HG03196 (cell line): ENCODE results near the gene CBX8.
"Not testable (repeated sequence)": the region's sequence is repeated elsewhere in the genome, so short reads cannot be mapped to it uniquely, and the experiment has no call there.

Source experiments
- ATAC-seq: cut with Tn5 transposase; IDR thresholded peaks from one replicate; pipeline ENCODE4 v1.9.1; 2021; ENCODE audit not compliant: unreplicated experiment

CBX8 gene

DNA sequence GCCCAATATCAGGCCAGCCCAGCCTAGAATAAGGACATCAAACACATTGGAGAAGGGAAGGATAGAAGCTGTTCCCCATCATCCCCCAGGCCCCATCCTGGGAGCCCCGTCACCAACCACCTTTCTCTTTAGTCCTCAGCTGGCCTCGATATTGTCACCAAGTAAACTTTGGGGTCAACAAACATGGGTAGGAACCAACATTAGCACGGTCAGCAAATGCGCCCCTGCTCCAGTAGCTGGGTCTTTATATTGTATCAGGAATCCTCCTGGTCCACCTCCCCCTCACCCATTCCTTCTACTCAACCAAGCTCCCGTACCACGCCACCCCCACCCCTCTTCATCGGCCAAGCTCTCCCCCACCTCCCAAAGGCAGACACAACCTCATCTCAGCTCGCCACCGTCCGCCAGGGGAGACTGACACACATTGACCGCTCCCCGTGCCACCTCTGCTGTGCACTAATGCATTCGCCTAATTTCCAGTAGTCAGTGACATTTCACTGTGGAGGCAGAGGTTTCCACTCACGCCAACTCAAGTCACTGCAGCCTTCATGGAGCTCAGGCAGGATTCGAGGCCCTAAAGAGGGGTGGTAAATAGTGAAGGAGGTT is 39.6 kb downstream of the CBX8 start:
- ATAC-seq = no peak

DNA sequence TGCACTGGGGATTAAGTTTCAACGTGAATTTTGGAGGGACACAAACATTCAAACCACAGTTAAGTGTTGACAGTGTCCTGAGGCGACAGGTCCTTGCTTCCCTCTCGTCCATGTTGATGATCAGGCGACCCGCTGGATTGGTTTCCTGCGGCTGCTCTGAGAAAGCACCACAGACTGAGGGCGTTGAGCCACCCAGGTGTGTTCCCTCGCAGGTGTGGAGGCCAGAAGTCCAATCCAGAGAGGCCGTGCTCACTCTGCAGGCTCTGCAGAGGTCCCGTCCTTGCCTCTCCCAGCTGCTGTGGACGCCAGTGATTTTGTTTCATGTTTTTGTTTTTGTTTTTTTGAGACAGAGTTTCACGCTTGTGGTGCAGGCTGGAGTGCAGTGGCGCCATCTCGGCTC is 41.3 kb downstream of the CBX8 start:
- ATAC-seq = no peak

DNA sequence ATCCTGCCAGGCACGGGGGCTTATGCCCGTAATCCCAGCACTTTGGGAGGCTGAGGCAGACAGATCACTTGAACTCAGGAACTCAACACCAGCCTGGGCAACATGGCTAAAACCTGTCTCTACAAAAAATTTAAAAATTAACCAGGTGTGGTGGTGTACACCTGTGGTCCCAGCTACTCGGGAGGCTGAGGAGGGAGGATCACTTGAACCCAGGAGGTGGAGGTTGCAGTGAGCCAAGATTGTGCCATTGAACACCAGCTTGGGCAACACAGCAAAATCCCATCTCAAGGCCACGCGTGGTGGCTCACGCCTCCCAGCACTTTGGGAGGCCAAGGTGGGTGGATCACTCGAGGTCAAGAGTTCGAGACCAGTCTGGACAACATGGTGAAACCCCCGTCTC is 42.0 kb downstream of the CBX8 start:
- ATAC-seq = not testable (repeated sequence)

DNA sequence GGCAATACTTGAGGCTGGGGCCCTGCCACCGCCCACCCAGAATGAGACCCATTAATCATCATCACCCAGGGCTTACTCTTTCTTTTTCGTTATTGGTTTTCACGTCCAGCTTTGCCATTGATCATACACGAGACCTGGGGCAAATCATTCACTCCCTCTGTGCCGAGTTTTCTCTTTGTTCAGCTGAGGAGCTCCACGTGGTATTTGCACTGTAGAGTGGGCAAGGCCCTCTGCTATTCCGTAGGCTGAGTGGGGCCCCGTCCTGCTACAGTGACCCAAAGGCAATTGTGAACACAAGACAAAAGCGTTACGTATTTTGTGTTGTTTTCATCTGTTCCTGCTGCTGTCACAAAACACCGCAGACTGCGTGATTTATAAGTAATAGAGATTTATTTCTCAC is 42.5 kb downstream of the CBX8 start:
- ATAC-seq = no peak

DNA sequence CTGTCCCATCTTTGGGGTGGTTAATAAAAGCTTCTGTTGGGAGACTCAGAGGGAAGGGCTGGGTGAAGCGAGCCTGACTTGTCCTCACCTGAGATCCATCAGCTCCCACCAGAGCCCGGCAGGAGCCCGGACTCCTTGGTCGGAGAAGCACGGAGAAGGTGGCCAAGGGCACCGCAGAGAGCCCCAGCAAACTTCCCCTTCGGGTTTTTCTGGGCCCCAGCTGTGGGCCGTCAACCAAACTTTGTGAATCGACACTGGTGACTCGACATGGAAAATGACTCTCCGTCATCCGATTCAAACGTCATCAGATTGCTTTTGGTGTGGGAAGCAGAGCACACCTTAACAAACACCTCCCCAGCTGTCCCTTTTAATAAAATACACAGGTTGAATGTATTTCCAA is 44.7 kb downstream of the CBX8 start:
- no peak for ATAC-seq

DNA sequence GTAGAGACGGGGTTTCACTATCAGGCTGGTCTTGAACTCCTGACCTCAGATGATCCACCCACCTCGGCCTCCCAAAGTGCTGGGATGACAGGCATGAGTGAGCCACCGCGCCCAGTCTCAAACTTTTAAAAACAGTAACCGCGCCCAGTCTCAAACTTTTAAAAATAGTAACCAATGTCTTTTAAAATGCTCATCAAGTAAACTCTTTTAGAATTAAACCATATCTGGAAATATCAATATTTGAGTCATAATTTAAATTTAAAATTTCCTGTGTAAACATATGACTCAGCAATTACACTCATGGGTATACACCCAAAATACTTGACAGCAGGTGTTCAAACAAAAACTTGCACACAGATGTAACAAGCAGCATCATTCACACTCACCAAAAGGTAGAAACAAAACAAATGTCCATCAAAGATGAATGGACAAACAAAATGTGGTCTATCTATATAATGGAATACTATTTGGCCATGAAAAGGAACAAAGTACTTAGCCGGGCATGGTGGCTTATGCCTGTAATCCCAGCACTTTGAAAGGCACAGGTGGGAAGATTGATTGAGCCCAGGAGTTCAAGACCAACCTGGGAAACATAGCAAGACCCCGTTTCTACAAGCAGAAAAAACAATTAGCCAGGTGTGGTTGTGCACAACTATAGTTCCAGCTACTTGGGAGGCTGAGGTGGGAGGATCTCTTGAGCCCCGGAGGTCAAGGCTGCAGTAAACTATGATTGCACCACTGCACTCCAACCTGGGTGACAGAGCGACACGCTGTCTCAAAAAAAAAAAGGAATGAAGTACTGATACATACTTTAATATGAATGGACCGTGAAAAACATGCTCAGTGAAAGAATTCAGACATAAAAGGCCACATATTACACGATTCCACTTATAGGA is 46.0 kb downstream of the CBX8 start:
- no peak for ATAC-seq

DNA sequence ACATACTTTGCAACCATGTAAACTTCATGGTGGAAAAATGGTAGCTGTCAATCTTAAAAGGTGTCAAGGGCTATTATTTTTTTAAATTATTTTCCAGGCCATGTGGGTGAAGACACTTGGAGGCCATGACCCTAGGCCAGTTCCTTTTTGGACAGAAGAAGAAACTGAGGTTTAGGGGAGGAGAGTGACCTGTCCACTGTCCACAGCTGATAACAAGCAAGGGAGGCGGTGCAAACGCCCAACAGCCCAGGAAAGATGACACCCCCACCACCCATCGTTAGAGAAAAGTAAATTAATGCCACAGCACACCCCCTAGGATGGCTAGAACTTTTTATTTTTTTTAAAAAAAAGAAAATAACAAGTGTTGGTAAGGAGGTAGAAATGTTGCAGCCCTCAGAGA is 46.9 kb downstream of the CBX8 start:
- no peak for ATAC-seq

DNA sequence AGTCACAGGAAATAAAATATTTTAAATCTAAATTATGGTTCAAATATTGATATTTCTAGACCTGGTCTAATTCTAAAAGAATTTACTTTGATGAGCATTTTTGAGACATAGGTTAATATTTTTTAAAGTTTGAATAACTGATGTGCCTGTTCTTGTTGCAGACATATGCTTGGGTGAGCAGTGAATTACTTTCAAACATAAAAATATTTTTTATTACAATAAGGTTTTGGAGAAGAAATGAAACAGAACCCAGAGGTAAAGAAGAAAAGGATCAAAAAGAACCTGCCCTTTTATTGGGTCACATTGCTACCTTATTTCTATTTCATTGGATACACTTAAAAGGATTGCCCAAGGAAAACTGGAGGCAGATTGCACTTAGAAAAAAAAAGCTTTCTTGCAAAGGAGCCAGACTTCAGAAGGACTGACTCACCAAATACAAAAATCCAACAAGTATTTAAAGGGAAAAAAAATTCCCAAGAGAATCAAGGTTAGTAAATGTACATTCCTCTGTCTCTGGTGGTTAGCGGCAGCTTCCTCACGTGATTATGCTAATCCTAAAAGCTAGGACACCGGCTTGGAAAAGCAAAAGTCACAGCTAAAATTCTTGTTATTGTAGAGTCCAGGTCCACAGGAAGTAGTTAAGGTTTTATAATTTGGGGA is 47.6 kb downstream of the CBX8 start:
- no peak for ATAC-seq

DNA sequence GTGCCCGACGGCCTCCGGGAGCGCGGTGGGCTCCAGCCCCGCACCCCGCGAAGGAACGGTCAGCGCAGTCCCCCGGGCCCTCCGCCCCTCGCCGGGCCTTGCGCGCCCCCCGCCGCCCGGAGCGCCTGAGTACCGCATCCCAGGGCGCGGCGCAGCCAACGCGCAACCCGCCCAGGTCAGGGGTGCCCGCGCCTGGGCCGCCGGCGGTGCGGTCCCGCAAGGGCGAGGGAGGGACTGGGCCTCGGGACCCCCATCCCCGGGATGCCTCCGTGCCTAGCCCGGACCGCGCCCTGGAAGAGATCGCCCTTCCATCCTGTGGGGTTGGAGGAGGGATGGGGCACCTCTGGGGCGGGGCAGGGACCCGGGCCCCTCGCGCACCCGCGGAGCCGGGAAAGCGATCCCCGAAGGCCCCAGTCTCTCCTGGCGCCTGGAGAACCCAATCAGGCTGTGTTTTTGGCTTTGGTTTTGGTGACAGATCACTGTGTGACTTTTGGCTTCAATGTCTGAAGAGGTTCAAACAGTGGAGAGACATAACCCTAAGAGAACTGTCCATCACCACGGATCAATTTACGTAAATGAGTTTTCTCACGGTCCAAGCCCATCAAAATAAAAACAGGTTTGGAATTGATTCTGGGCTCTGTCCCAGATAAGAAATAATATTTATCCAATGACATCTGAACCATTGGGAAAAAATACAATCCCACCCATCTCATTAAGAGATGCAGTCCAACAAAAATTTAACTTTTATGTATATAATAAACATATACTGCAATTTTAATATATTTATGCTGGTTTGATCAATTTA is 48.4 kb downstream of the CBX8 start:
- no peak for ATAC-seq

DNA sequence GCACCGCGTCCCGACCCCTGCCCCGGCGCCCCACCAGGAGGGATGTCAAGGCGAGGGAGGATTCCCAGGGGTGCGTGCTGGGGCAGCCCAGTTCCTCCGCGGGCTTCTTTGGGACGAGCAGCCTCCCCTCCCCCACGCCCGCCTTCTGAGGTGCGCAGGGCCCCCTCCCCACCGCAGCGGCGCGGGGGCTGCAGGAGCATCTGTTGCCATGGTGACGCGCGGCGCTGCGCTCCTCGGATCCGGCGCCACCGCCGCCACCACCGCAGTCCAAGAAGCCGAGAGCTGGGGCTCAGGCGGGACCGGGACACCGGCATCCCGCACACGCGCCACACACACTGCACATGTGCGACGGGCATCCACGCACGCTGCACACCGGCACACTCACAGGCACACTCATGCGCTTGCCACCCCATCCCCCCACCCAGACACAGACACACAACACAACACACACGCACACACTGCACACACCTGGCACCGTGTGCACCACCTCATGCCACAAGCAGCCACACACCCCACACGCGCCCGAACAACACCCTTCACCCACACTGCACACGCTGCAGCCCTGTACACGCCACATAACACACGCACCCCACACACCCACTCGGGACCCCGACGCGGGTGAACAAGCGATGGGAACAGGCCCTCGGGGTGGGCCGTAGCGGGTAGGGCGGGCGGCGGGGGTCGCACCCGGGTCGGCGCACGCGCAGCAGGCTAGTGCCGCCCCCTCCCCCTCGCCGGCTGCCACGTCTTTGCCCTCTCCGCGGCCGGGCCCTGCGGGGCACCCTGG is 49.2 kb downstream of the CBX8 start:
- no peak for ATAC-seq

DNA sequence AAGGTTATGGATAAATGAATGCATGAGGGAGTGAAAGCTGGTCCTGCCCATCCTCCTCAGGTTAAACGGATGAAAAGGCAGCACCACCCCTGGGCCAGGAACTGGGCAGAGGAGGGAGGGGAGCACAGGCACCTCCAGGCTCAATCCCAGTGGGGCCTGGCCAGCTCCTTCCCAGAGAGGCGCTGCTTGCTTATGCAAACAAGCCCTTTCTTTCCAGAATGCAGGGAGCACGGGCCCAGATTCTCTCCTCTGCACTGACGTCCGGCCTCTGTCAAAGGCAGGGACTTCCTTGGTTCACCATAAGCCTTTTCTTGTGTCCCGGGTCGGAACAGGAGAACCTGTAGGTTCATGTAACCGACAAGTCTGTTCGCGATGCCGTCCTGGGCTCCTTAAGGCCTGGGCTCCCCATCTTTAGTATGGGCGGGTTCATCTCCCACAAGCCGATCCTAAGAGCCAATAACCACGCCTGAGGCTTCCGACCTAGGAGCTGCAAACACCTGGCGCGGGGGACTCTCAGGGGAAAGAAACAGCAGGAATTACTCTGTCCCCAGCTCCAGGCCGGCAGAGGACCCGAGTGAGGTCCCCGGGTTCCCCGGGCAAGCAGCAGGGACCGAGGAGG is 49.9 kb downstream of the CBX8 start:
- no peak for ATAC-seq

DNA sequence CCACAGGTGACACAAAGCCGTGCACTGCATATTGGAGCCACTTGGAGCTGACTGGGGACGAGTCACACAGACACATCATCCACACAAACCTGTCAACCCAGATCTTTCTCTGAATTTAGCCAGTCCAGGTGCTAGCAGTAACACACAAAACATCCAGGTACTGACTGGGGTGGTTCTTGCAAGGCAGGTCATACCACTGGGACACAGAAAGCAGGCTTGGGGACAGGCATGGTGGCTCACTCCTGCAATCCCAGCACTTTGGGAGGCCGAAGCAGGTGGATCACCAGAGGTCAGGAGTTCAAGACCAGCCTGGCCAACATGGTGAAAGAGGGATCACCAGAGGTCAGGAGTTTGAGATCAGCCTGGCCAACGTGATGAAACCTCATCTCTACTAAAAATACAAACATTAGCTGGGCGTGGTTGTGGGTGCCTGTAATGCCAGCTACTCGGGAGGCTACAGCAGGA is 51.2 kb downstream of the CBX8 start:
- no peak for ATAC-seq

DNA sequence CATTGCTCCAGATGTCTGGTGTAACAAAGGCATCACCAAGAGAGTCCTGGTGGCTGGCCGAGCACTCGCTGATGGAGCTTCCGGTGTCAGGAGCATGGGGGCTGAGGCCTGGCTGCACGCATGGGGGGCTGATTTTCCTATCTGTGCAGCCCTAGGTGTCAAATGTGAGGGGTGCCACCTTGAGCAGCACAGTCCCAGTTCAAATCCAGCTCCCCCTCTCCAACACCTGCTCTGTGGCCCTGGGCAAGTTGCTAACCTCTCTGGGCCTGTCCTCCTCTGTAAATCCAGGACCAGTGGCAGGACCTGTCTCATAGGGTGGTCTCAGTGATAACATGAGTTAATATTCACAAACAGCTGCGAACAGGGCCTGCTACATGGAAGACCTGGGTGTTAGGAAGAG is 53.3 kb downstream of the CBX8 start:
- no peak for ATAC-seq

DNA sequence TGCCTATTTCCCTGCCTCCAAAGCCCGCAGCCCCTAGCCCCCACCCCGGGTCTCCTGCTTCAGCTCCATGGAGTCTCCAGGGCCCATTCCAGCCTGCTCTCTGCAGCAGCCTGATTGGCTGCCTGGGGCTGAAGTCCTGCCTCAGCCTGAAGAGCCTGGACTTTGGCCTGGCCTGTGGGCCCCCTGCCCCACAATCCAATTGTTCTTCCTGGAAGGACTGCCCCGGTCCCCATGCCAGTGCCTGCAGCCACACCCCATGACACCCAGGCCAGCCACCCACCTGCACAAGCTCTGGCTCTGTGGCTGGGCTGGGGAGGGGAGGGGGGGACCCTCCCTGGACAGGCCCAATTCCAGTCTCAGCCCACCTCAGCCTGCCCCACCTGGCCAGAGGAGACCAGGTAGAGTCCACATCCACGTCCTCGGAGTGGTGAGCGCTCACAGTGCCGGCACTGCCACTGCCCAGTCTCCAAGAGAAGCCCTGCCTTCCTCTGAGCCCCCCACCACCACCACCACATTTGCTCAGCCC is 53.9 kb downstream of the CBX8 start:
- no peak for ATAC-seq

DNA sequence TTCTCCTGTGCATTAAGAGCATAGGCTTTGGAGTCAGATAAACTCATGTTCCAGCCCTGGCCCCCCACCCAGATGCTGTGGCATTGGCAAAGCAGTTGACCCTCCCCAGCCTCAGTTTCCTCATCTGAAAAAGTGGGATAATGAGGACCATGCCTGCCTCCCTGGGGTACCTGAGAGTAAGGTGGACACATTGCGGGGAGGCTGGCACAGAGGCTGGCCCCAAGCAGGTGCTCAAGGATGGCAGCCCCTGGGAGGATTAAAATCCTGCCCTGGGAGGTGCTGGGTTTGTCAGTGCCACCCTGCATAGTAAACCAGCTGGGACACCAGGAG is 54.3 kb downstream of the CBX8 start:
- no peak for ATAC-seq
